Activated CD8-positive, alpha-beta memory T cell treated with anti-CD3 and anti-CD28 coated beads, Interleukin-2, amount 50 U/mL, for 4 hours (primary cell): ENCODE results near the gene FAM13A.
"Not testable (repeated sequence)": the region's sequence is repeated elsewhere in the genome, so short reads cannot be mapped to it uniquely, and the experiment has no call there.

Experiments
- DNase-seq: peaks from one replicate; pipeline ENCODE4 v3.0.0-alpha.2; 2020

Gene FAM13A

DNA sequence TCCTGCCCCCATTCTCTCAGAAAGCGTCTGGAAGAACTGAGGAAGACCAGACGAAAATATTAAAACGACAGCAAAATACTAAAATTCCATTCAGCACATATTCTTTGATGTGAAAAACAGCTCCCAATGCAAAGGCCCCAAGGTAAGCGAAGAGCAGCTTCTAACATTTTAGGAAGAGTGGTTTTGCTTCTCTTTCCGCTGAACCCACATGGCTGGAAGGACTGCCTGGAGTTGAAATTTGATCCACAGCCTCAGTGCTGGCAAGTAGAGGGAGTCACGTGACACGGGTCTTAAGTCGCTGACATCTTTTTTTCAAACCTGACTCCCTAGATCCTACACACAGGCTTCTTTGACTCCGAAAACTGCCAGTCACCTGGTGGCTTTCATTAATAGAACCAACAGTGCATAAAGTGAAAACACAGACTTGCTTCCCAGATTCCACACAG, at the start of gene FAM13A:
Gene FAM13A, minus strand, starts transcription at position 233 of the 446 bp plus-strand sequence. Its CDS starts 221 bp downstream, at position 12.
- no peak for DNase-seq

- no peak for DNase-seq
Measured at GRCh38 chr4:89105726-89106125, 48.7 kb upstream of the FAM13A start.

- no peak for DNase-seq
Measured at GRCh38 chr4:89101256-89102161, 44.5 kb upstream of the FAM13A start.

- no peak for DNase-seq
Measured at GRCh38 chr4:89100853-89101252, 43.9 kb upstream of the FAM13A start.

- DNase-seq = no peak
Measured at GRCh38 chr4:89099471-89099870, 42.5 kb upstream of the FAM13A start.

DNA sequence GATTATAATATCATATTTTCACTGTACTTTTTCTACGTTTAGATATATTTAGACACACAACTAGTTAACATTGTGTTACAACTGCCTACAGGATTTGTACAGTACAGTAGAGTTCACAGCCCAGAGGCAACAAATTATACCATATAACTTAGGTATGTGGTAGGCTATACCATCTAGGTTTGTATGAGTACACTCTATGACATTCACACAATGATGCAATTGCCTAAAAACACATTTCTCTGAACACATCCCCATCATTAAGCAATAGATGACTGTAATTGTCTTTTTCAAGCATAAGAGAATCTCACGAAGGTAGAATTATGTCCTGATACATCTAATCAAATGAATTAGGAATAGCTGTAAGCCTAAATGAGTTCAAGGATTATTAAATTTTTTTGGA, 42.0 kb upstream of the FAM13A start:
- DNase-seq = no peak

- no peak for DNase-seq
Measured at GRCh38 chr4:89078300-89078699, 21.3 kb upstream of the FAM13A start.

DNA sequence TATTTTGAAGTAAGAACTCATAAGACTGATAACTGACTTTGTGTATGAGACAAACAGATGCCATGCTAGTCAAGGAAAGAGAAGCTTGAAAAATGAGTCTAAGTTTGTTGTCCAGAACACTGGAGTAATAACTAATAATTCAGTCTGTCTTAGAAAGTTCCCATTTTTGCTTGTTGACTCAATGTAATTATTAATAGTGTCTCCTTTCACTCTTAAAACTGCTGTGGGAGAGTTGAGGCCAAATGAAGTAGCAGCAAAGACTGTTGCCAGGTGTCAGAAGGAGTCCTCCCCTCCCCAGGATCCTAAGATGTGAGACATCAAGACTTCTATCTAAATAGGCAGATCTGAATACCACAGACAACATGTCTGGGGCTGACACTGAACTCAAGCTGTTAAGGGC, 20.8 kb upstream of the FAM13A start:
- no peak for DNase-seq

DNA sequence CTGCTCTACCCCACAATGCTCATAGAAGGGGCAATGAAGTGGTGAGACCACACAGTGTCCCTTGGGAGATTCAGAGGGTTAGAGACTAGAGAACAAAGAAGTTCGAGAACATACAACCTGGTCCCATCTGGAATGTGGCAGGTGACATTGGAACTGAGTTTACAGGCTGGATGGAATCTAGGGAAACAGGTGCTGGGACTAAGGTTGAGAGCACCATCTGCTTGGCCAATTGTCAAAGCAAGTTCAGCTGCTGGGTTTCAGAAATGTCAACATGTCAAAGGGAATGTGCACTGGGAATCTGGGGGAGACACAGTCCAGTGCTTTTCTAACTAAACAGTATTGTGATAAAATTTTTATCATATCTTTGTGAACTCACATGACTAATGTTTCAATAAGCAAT, 15.9 kb upstream of the FAM13A start:
- no peak for DNase-seq

DNA sequence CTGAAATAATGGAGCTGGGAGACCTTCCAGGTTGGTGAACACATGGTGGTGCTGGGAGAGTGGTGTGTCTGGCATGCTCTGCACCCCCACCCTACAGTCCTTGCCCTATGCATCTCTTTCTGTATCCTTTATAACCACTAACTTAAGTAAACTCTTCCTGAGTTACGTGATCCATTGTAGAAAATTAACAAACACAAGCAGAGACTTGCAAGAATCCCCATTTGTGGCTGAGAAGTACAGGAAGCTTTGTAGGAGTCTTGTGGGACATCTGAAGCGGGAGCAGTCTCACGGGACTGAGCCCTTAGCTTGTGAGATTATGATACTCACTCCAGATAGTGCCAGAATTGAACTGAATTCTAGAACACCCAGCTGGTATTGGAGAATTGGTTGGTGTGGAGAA, 14.3 kb upstream of the FAM13A start:
- DNase-seq = no peak

DNA sequence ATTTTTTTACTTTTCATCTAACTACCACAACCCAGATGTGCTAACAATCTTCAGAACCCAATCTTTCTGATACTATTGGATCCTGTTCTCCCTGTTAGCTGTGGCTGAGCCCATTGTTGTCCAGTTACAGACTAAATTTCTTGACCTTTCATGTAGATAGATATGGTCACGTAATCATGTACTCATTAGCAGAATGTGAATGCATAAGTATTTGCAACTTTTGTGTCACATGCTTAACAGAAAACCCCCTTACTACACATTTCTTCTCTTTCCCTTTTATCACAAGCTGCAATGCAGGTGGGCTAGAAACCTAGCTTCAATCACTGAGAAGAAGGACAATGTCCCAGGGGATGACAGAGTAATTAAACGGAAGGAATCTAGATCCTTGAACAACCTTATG, 13.1 kb upstream of the FAM13A start:
- DNase-seq = no peak

DNA sequence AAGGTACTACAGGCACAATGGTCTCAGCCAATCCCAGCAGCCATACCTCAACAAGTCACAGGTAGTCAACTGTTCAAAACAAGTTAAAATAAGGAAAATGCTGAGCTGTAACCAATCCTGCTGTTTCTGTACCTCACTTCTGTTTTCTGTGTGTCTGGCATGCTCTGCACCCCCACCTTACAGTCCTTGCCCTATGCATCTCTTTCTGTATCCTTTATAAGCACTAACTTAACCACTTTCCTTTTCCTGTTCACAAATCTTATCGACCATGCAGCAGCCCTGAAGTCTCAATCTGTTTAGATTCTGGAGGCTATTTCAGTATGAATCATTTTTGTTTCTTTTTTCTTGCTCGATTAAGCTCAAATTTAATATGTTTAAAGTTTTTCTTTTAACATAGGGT, 12.5 kb upstream of the FAM13A start:
- DNase-seq = no peak

DNA sequence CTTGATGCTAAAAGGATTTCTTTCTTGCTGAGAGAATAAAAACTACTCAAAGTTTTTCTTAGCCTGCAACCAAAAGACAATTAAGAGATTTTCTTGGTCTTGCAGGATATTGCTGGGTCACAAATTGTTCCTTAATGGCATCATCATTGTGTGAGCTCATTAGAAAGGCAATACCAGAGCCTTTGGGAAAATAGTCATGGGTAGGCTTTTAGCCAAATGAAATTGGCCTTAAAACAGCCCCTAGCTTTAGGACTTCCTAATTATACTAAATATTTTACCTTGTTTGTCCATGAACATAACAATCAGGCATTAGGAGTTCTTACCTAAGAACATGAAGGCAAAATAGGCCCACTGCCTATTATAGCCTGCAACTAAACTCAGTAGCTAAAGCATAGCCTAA, 10.4 kb upstream of the FAM13A start:
- no peak for DNase-seq

- no peak for DNase-seq
Measured at GRCh38 chr4:89064848-89065247, 7.9 kb upstream of the FAM13A start.

GRCh38 chr4:89057844-89058243, 859 bp upstream of the FAM13A start:
- DNase-seq = not testable (repeated sequence)

- DNase-seq = no peak
Measured at GRCh38 chr4:89056292-89056952, 563 bp downstream of the FAM13A start.

GRCh38 chr4:89055157-89056080, 1.6 kb downstream of the FAM13A start:
- DNase-seq = no peak

DNA sequence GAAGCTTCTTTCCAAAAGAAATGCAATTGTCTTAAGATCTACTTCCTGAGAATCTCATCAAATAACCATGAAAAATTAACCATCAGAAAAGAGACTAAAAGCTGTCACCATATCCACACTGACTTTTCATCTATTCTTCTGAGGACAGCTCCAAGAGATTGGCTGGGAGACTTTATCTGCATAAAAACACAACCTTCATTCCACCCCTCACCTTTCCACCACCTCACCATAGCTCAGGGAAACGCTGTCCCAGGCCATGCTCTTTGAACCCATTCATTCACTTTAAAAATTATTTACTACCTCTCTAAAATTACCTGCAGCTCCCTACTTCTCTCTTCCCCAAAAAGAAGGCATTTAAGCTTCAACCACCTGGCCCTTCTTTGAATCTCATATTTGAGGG, 2.4 kb downstream of the FAM13A start:
- no peak for DNase-seq

- no peak for DNase-seq
Measured at GRCh38 chr4:89049853-89050252, 7.1 kb downstream of the FAM13A start.

DNA sequence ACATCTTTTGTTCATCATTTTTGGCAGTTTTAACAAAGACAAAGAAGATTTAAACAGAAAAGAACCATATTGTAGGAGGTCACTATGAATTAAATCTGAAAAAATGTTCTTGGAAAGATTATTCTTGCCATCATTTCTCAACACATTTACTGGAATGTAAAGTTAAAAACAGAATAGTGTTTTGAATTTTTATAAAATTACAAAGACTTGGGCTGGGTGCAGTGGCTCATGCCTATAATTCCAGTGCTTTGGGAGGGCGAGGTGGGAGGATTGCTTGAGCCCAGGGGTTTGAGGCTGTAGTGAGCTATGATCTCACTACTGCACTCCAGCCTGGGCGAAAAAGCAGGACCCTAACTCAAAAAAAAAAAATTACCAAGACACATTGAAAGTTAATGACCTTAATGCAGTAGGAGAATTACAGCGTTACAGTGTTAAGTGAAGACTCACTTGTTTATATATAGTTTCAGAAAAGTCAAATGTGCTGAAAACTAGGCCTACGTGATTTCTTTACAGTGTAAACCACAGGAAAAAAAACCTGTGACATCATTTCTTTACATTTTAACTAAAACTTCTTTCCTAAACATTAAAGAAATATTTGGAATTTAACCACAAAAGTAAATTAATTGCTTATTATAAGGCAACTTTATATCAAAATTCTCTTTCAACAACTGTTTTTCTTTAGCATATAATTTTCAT, 7.9 kb downstream of the FAM13A start:
- DNase-seq = no peak

DNA sequence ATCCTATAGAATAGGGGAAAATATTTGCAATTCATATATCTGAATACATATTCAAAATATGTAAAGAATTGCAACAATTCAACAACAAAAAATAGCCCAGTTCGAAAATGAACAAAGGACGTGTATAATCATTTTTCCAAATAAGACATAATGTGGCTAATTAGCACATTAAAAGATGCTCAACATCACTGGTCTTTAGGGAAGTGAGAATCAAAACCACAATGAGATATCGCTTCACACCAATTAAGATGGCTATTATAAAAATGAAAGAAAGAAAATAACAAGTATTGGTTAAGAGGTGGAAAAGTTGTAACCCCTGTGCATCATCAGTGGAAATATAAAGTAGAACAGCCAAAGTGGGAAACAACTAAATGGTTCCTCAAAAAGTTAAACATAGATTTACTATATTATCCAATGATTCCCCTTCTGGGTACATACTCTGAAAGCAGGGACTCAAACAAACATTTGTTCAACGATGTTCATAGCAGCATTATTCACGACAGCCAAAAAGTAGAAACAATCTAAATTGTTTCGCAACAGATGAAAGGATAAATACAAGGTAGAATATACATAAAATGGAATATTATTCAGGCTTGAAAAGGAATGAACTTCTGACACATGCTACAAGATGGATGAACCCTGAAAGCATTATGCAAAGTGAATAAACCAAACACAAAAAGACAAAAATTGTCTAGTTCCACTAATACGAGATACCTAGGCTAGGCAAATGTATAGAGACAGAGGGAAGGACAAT, 12.7 kb downstream of the FAM13A start:
- DNase-seq = no peak

DNA sequence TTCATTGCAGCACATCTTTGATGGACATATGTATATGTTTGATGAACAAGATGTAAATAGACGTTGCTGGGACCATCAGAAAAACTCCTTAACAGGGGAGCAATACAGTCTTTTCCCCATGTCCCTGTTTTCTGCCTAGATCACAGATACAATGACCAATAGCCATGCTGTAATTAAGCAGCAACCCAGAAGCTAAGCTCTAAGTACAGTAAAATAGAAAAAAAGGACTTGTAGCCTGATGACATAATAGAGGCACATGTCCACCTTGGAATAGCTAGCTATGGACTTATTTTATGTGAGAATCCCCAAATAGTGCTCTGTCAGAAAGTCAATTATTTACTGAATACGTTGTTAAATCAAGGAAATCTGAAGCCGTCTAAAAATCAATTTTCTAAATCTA, 14.9 kb downstream of the FAM13A start:
- DNase-seq = no peak
